GM23338 (cell line): Measurements from ENCODE around the gene BABAM1.

Experiments
- CREB1 ChIP-seq: fragments of 250-450 bp; sonication (Bioruptor Pico); IDR thresholded peaks from 2 replicates; pipeline ENCODE4 v1.5.0; 2020; ENCODE audit warnings: low read depth, mild to moderate bottlenecking, moderate library complexity
- EZH2 ChIP-seq: fragments of 200-600 bp; sonication (generic); IDR thresholded peaks from one replicate; pipeline ENCODE4 v1.8.0; 2017; ENCODE audit warnings: antibody characterized with exemption, mild to moderate bottlenecking, low read depth; ENCODE audit not compliant: unreplicated experiment
- EZH2phosphoT487 ChIP-seq: fragments of 200-600 bp; sonication (generic); IDR thresholded peaks from one replicate; pipeline ENCODE4 v1.8.1; 2018; ENCODE audit warnings: antibody characterized with exemption; ENCODE audit not compliant: unreplicated experiment
- JUNB ChIP-seq: IDR thresholded peaks from one replicate; pipeline ENCODE4 v1.6.1; 2016; ENCODE audit warnings: antibody characterized with exemption; ENCODE audit not compliant: unreplicated experiment
- NANOG ChIP-seq: IDR thresholded peaks from 2 replicates; pipeline ENCODE4 v1.6.1; 2016; ENCODE audit warnings: antibody characterized with exemption, borderline replicate concordance
- POLR2AphosphoS5 ChIP-seq: IDR thresholded peaks from 2 replicates; pipeline ENCODE4 v1.6.1; 2016; ENCODE audit warnings: antibody characterized with exemption, low read depth
- STAT1 ChIP-seq: IDR thresholded peaks from one replicate; pipeline ENCODE4 v1.6.1; 2016; ENCODE audit warnings: antibody characterized with exemption; ENCODE audit not compliant: unreplicated experiment
- ZNF114 ChIP-seq: fragments of 250-450 bp; sonication (Bioruptor Pico); IDR thresholded peaks from 2 replicates; pipeline ENCODE4 v1.5.0; 2020; ENCODE audit warnings: mild to moderate bottlenecking, moderate library complexity
- ZNF331 ChIP-seq: fragments of 250-450 bp; sonication (Bioruptor Pico); IDR thresholded peaks from 2 replicates; pipeline ENCODE4 v1.5.0; 2020; ENCODE audit warnings: low read depth, mild to moderate bottlenecking, moderate library complexity
- TF ChIP-seq, protein P1 (sequence below), 2 experiments: fragments of 200-600 bp in 1 of 2; sonication (generic) in 1 of 2; conservative IDR thresholded peaks; 2 replicates each; pipeline versions ENCODE4 v1.5.1 to v1.6.1; 2016 to 2017; ENCODE audit warnings: antibody characterized with exemption in 2 of 2, low read depth in 2 of 2, mild to moderate bottlenecking in 2 of 2, moderate library complexity in 1 of 2
- TF ChIP-seq, protein P2 (sequence below): IDR thresholded peaks from one replicate; pipeline ENCODE4 v1.6.1; 2018; ENCODE audit warnings: antibody characterized with exemption; ENCODE audit not compliant: unreplicated experiment
- TF ChIP-seq, protein P3 (sequence below): IDR thresholded peaks from 2 replicates; pipeline ENCODE4 v1.6.1; 2016; ENCODE audit warnings: antibody characterized with exemption

DNA sequence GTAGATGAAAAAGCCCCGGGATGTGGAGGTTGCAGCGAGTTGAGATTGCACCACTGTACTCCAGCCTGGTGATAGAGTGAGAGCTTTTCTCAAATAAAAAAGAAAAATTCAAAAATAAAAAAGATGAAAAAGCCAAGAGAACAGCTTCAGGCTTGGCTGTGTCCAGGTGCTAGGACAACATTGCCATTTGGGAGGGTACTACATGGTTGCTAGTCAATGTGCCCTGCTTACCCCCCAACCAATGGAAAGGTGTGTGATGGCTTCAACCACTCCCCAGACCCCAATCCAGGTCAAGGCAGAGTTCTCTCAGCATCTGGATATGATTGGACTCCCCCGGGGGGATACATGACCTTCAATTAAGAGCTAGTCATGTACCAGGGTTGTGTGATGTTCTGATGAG lies 12.2 kb downstream of the BABAM1 start:
- TF ChIP-seq, protein P1, sequence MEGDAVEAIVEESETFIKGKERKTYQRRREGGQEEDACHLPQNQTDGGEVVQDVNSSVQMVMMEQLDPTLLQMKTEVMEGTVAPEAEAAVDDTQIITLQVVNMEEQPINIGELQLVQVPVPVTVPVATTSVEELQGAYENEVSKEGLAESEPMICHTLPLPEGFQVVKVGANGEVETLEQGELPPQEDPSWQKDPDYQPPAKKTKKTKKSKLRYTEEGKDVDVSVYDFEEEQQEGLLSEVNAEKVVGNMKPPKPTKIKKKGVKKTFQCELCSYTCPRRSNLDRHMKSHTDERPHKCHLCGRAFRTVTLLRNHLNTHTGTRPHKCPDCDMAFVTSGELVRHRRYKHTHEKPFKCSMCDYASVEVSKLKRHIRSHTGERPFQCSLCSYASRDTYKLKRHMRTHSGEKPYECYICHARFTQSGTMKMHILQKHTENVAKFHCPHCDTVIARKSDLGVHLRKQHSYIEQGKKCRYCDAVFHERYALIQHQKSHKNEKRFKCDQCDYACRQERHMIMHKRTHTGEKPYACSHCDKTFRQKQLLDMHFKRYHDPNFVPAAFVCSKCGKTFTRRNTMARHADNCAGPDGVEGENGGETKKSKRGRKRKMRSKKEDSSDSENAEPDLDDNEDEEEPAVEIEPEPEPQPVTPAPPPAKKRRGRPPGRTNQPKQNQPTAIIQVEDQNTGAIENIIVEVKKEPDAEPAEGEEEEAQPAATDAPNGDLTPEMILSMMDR (conservative IDR thresholded peaks at IDR 0.05; ENCODE audit: low read depth in 2 of 2), result no peak
- TF ChIP-seq ZNF331 (CRISPR knock-in tag), result no peak
- TF ChIP-seq, protein P2, sequence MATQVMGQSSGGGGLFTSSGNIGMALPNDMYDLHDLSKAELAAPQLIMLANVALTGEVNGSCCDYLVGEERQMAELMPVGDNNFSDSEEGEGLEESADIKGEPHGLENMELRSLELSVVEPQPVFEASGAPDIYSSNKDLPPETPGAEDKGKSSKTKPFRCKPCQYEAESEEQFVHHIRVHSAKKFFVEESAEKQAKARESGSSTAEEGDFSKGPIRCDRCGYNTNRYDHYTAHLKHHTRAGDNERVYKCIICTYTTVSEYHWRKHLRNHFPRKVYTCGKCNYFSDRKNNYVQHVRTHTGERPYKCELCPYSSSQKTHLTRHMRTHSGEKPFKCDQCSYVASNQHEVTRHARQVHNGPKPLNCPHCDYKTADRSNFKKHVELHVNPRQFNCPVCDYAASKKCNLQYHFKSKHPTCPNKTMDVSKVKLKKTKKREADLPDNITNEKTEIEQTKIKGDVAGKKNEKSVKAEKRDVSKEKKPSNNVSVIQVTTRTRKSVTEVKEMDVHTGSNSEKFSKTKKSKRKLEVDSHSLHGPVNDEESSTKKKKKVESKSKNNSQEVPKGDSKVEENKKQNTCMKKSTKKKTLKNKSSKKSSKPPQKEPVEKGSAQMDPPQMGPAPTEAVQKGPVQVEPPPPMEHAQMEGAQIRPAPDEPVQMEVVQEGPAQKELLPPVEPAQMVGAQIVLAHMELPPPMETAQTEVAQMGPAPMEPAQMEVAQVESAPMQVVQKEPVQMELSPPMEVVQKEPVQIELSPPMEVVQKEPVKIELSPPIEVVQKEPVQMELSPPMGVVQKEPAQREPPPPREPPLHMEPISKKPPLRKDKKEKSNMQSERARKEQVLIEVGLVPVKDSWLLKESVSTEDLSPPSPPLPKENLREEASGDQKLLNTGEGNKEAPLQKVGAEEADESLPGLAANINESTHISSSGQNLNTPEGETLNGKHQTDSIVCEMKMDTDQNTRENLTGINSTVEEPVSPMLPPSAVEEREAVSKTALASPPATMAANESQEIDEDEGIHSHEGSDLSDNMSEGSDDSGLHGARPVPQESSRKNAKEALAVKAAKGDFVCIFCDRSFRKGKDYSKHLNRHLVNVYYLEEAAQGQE, result no peak
- no peak for TF ChIP-seq EZH2
- TF ChIP-seq POLR2AphosphoS5, result no peak
- no peak for TF ChIP-seq STAT1
- no peak for TF ChIP-seq EZH2phosphoT487
- TF ChIP-seq ZNF114 (CRISPR knock-in tag), result no peak
- TF ChIP-seq, protein P3, sequence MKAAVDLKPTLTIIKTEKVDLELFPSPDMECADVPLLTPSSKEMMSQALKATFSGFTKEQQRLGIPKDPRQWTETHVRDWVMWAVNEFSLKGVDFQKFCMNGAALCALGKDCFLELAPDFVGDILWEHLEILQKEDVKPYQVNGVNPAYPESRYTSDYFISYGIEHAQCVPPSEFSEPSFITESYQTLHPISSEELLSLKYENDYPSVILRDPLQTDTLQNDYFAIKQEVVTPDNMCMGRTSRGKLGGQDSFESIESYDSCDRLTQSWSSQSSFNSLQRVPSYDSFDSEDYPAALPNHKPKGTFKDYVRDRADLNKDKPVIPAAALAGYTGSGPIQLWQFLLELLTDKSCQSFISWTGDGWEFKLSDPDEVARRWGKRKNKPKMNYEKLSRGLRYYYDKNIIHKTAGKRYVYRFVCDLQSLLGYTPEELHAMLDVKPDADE, result no peak
- no peak for TF ChIP-seq JUNB
- no peak for TF ChIP-seq NANOG
- TF ChIP-seq CREB1, result no peak
